Sigmoid colon (tissue), 4 donors: ENCODE results near the gene SHANK3.

Experiments
- EP300 ChIP-seq, 4 donors: sonication (generic); formaldehyde crosslinking; IDR thresholded peaks; one replicate each; pipeline ENCODE4 v1.6.1; 2017; ENCODE audit warnings: antibody characterized with exemption in 4 of 4
- POLR2A ChIP-seq, 2 donors: fragments of 450-650 bp; IDR thresholded peaks; one replicate each; pipeline ENCODE4 v1.6.1; 2016; ENCODE audit warnings: antibody characterized with exemption in 2 of 2, mild to moderate bottlenecking in 2 of 2, moderate library complexity in 2 of 2
- POLR2AphosphoS5 ChIP-seq, 4 donors: sonication (generic); formaldehyde crosslinking; IDR thresholded peaks; one replicate each; pipeline ENCODE4 v1.6.1; 2017; ENCODE audit warnings: antibody characterized with exemption in 4 of 4
- TF ChIP-seq, protein P1 (sequence below), 4 experiments: fragments of 450-650 bp in 3 of 4; fragments of 200-600 bp in 1 of 4; IDR thresholded peaks; one replicate each; pipeline ENCODE4 v1.5.1; 2016 to 2019; ENCODE audit warnings: antibody characterized with exemption in 4 of 4, mild to moderate bottlenecking in 3 of 4, moderate library complexity in 2 of 4

DNA sequence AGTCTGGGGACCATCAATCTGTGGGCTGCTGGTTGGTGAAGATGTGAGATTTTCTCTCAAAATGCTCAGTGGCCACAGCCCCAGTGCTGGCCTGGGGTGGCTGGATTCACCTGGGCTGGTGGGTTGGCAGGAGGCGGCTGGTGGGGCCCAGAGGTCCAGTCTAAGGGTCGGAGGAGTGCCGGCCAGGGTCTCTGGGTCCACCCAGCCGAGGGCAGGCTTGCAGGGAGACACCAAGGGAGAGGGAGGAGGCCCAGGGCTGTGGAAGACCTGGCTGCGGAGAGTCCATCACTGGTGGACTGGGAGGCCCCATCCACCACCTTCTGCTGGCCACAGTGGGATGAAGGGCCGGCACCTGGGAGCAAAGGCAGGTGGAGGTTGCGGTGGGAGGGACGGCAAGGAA lies 582 bp upstream of the SHANK3 start:
- TF ChIP-seq, protein P1, sequence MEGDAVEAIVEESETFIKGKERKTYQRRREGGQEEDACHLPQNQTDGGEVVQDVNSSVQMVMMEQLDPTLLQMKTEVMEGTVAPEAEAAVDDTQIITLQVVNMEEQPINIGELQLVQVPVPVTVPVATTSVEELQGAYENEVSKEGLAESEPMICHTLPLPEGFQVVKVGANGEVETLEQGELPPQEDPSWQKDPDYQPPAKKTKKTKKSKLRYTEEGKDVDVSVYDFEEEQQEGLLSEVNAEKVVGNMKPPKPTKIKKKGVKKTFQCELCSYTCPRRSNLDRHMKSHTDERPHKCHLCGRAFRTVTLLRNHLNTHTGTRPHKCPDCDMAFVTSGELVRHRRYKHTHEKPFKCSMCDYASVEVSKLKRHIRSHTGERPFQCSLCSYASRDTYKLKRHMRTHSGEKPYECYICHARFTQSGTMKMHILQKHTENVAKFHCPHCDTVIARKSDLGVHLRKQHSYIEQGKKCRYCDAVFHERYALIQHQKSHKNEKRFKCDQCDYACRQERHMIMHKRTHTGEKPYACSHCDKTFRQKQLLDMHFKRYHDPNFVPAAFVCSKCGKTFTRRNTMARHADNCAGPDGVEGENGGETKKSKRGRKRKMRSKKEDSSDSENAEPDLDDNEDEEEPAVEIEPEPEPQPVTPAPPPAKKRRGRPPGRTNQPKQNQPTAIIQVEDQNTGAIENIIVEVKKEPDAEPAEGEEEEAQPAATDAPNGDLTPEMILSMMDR (IDR thresholded peaks at IDR 0.05): no peak
- TF ChIP-seq POLR2AphosphoS5 (IDR thresholded peaks at IDR 0.05) (no peak), POLR2A (IDR thresholded peaks at IDR 0.05) (no peak), EP300 (IDR thresholded peaks at IDR 0.05) (no peak)
